ENCODE data around the gene ZC2HC1C.

GRCh38 chr14:75119056-75119455, 49.6 kb downstream of the ZC2HC1C start:
- TF ChIP-seq POLR2AphosphoS5 (IDR thresholded peaks at IDR 0.05): no peak
- no peak for TF ChIP-seq POLR2A (IDR thresholded peaks at IDR 0.05)
- no peak for TF ChIP-seq CTCF (IDR thresholded peaks at IDR 0.05)
